HG02840 (cell line): ENCODE results near the gene TRIM16.
"Not testable (repeated sequence)": the region's sequence is repeated elsewhere in the genome, so short reads cannot be mapped to it uniquely, and the experiment has no call there.

Experiments
- ATAC-seq: cut with Tn5 transposase; IDR thresholded peaks from one replicate; pipeline ENCODE4 v1.9.1; 2021; ENCODE audit warnings: mild to moderate bottlenecking, moderate library complexity, moderate number of reproducible peaks; ENCODE audit not compliant: unreplicated experiment, low FRiP score

TRIM16 gene

GRCh38 chr17:15659663-15660062, 24.4 kb downstream of the TRIM16 start:
- no peak for ATAC-seq

- no peak for ATAC-seq
Observed at GRCh38 chr17:15659236-15659635, 24.9 kb downstream of the TRIM16 start.

GRCh38 chr17:15658296-15658695, 25.8 kb downstream of the TRIM16 start:
- ATAC-seq, result no peak

- ATAC-seq, result no peak
Observed at GRCh38 chr17:15657868-15658267, 26.2 kb downstream of the TRIM16 start.

- ATAC-seq, result no peak
Observed at GRCh38 chr17:15654886-15655561, 29.1 kb downstream of the TRIM16 start.

- not testable (repeated sequence) for ATAC-seq
Observed at GRCh38 chr17:15654401-15654800, 29.7 kb downstream of the TRIM16 start.

GRCh38 chr17:15652960-15653359, 31.2 kb downstream of the TRIM16 start:
- no peak for ATAC-seq

GRCh38 chr17:15651583-15652110, 32.5 kb downstream of the TRIM16 start:
- ATAC-seq, result no peak

GRCh38 chr17:15650741-15651582, 33.1 kb downstream of the TRIM16 start:
- no peak for ATAC-seq

GRCh38 chr17:15649861-15650421, 34.2 kb downstream of the TRIM16 start:
- ATAC-seq, result no peak

GRCh38 chr17:15648386-15648785, 35.7 kb downstream of the TRIM16 start:
- ATAC-seq, result no peak

- ATAC-seq, result not testable (repeated sequence)
Observed at GRCh38 chr17:15645942-15646312, 38.2 kb downstream of the TRIM16 start.

GRCh38 chr17:15645099-15645941, 38.8 kb downstream of the TRIM16 start:
- not testable (repeated sequence) for ATAC-seq

GRCh38 chr17:15642505-15643251, 41.4 kb downstream of the TRIM16 start:
- ATAC-seq, result not testable (repeated sequence)

GRCh38 chr17:15642014-15642413, 42.1 kb downstream of the TRIM16 start:
- ATAC-seq, result not testable (repeated sequence)

- ATAC-seq, result not testable (repeated sequence)
Observed at GRCh38 chr17:15630930-15631453, 53.1 kb downstream of the TRIM16 start.

GRCh38 chr17:15629991-15630390, 54.1 kb downstream of the TRIM16 start:
- ATAC-seq, result not testable (repeated sequence)

GRCh38 chr17:15623661-15624209, 60.4 kb downstream of the TRIM16 start:
- not testable (repeated sequence) for ATAC-seq

- not testable (repeated sequence) for ATAC-seq
Observed at GRCh38 chr17:15623255-15623654, 60.9 kb downstream of the TRIM16 start.
